Endothelial cell (in vitro differentiated cells): ENCODE measurements around the gene PRICKLE1. TPM values are rescaled to one million over a fixed set of nuclear protein-coding genes. Genes with fewer than 3 reads are reported as not detected.

Experiments used
- DNase-seq: peaks from one replicate; pipeline ENCODE4 v3.0.0; 2021; ENCODE audit warnings: low spot score
- H3K27ac Mint-ChIP-seq: one replicate; pipeline ENCODE4 v1.8.0; 2021; ENCODE audit warnings: mixed read lengths, inconsistent platforms; ENCODE audit not compliant: unreplicated experiment
- H3K27me3 Mint-ChIP-seq: one replicate; pipeline ENCODE4 v1.8.0; 2021; ENCODE audit warnings: mild to moderate bottlenecking, moderate library complexity, mixed read lengths, inconsistent platforms; ENCODE audit not compliant: unreplicated experiment
- H3K36me3 Mint-ChIP-seq: one replicate; pipeline ENCODE4 v1.8.0; 2021; ENCODE audit warnings: mild to moderate bottlenecking, low read depth, mixed read lengths, inconsistent platforms; ENCODE audit not compliant: unreplicated experiment
- H3K4me1 Mint-ChIP-seq: one replicate; pipeline ENCODE4 v1.8.0; 2021; ENCODE audit warnings: mild to moderate bottlenecking, mixed read lengths, inconsistent platforms; ENCODE audit not compliant: unreplicated experiment
- H3K4me3 Mint-ChIP-seq: one replicate; pipeline ENCODE4 v1.8.0; 2021; ENCODE audit warnings: mild to moderate bottlenecking, mixed read lengths, inconsistent platforms; ENCODE audit not compliant: unreplicated experiment
- H3K9me3 Mint-ChIP-seq: one replicate; pipeline ENCODE4 v1.8.0; 2021; ENCODE audit warnings: mixed read lengths, inconsistent platforms; ENCODE audit not compliant: unreplicated experiment
- total RNA-seq: library from RNA; stranded (reverse); fragmentation: NEBNext Ultra II Directional; extraction: Animal tissue kit (Norgen Biotek cat#: 25700); gene quantifications from one replicate; pipeline ENCODE4 v1.2.1, GENCODE V29; 2021; ENCODE audit not compliant: unreplicated experiment
- TF ChIP-seq, protein P1 (sequence below): fragments of 200-600 bp; sonication (generic); IDR thresholded peaks from one replicate; pipeline ENCODE4 v1.5.0; 2021; ENCODE audit warnings: antibody characterized with exemption; ENCODE audit not compliant: unreplicated experiment

The PRICKLE1 gene
- total RNA-seq, 1 donor from 2014 or later: 15.6 TPM

DNA sequence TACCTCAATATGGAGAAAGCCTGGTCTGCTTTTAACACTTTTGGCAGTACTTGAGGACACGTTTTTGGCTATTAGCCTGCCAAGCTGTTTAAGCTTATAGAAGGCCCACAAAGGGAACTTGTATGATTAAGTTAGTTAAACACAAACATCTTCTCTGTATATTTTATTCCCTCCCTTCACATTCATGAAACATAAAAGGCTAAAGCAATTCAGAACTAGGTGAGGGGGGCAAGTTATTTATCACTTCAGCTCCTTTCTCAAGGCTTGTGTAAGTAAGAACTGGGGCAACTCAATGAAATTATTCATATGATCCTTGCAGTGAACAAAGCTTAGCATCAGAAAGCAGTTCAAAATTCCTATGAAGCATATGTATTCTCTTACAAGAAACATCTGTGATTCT is 7.5 kb downstream of the PRICKLE1 start:
- H3K4me3 Mint-ChIP-seq: no peak overlapping the region
- H3K27me3 Mint-ChIP-seq: peaks cover 2% of the 10 kb centered on the region
- TF ChIP-seq, protein P1, sequence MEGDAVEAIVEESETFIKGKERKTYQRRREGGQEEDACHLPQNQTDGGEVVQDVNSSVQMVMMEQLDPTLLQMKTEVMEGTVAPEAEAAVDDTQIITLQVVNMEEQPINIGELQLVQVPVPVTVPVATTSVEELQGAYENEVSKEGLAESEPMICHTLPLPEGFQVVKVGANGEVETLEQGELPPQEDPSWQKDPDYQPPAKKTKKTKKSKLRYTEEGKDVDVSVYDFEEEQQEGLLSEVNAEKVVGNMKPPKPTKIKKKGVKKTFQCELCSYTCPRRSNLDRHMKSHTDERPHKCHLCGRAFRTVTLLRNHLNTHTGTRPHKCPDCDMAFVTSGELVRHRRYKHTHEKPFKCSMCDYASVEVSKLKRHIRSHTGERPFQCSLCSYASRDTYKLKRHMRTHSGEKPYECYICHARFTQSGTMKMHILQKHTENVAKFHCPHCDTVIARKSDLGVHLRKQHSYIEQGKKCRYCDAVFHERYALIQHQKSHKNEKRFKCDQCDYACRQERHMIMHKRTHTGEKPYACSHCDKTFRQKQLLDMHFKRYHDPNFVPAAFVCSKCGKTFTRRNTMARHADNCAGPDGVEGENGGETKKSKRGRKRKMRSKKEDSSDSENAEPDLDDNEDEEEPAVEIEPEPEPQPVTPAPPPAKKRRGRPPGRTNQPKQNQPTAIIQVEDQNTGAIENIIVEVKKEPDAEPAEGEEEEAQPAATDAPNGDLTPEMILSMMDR: no peak
- DNase-seq: no peak
- H3K9me3 Mint-ChIP-seq: no peaks in the 10 kb centered on the region
- H3K4me1 Mint-ChIP-seq: peaks cover 3% of the 10 kb centered on the region
- no peak overlapping the region for H3K27ac Mint-ChIP-seq
- H3K36me3 Mint-ChIP-seq: no peaks in the 10 kb centered on the region

DNA sequence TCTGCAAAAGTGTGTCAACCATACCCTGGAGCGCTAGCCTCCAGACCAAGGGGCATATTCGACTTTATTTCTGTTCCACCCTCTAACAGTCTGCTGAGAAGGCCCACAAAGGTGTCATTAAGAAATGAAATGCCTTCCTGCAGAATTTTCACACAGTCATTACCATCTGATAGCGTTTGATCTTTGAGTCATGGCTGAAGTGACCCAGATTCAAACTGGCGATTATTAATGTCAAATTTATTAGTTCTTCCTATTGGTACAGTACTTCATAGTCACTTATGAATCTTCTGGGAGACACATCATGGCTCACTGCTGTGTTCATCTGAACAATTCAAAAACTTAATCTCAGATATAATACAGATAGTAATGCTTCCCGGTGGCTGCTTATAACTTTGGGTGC is 13.2 kb downstream of the PRICKLE1 start:
- H3K4me1 Mint-ChIP-seq: peaks cover 6% of the 10 kb centered on the region
- DNase-seq: no peak
- H3K4me3 Mint-ChIP-seq: no peak overlapping the region
- no peaks in the 10 kb centered on the region for H3K9me3 Mint-ChIP-seq
- TF ChIP-seq, protein P1: no peak
- no peaks in the 10 kb centered on the region for H3K36me3 Mint-ChIP-seq
- no peak overlapping the region for H3K27ac Mint-ChIP-seq
- peaks cover 1% of the 10 kb centered on the region for H3K27me3 Mint-ChIP-seq

GRCh38 chr12:42575717-42576116 is 13.8 kb downstream of the PRICKLE1 start:
- DNase-seq: no peak
- Mint-ChIP-seq H3K9me3 (no peaks in the 10 kb centered on the region), H3K4me3 (no peak overlapping the region), H3K36me3 (no peaks in the 10 kb centered on the region), H3K4me1 (peaks cover 5% of the 10 kb centered on the region), H3K27me3 (peaks cover 1% of the 10 kb centered on the region), H3K27ac (no peak overlapping the region)
- TF ChIP-seq, protein P1: no peak

- Mint-ChIP-seq H3K27ac (no peak overlapping the region), H3K9me3 (no peaks in the 10 kb centered on the region), H3K4me3 (no peak overlapping the region), H3K36me3 (no peaks in the 10 kb centered on the region), H3K27me3 (peaks cover 1% of the 10 kb centered on the region), H3K4me1 (peaks cover 4% of the 10 kb centered on the region)
- TF ChIP-seq, protein P1: no peak
- DNase-seq: no peak
Observed at GRCh38 chr12:42574851-42575266, 14.7 kb downstream of the PRICKLE1 start.

DNA sequence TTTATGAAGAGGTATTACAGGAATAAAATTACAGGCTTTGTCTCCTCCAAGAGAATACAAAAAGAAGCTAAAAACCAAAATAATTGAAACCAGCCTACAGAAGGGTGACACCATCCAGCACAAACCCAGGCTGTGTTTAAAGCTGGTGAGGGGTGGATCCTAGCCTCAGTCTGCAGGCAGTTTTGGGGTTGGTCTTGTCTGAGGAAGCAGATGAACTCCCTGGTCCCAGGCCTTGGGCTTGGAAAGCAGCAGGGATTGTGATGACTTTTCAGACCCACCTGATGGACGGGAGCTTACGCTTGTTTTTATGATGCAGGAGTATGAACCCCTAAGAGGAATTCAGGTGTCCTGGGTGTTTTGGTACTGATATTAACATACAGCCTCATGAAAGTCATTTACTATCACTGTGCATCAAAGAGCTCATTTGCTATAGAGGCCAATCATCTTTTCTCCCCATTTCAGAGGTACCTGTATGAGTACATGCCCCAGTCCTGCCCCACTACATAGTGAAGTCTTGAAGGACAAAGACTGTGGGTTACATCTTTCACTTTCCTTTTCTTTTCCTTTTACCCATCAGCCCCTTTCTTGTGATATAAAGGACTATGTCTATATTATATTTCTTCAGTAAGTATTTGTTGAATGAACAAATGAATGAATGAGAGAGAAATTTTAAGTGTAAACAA is 18.1 kb downstream of the PRICKLE1 start:
- Mint-ChIP-seq H3K4me3 (no peak overlapping the region), H3K4me1 (peaks cover 4% of the 10 kb centered on the region), H3K27me3 (peaks cover 1% of the 10 kb centered on the region)

More for the DNA sequence above, 18.1 kb downstream of the PRICKLE1 start:
- H3K27ac Mint-ChIP-seq: no peak overlapping the region
- no peak for DNase-seq
- TF ChIP-seq, protein P1: no peak
- H3K9me3 Mint-ChIP-seq: no peaks in the 10 kb centered on the region
- H3K36me3 Mint-ChIP-seq: no peaks in the 10 kb centered on the region
